HG03135 (cell line): ENCODE measurements around the gene RNU1-4.
"Not testable (repeated sequence)": the region's sequence is repeated elsewhere in the genome, so short reads cannot be mapped to it uniquely, and the experiment has no call there.

Experiments
- ATAC-seq: cut with Tn5 transposase; IDR thresholded peaks from one replicate; pipeline ENCODE4 v1.9.1; 2021; ENCODE audit warnings: mild to moderate bottlenecking, moderate library complexity; ENCODE audit not compliant: unreplicated experiment

RNU1-4 gene

DNA sequence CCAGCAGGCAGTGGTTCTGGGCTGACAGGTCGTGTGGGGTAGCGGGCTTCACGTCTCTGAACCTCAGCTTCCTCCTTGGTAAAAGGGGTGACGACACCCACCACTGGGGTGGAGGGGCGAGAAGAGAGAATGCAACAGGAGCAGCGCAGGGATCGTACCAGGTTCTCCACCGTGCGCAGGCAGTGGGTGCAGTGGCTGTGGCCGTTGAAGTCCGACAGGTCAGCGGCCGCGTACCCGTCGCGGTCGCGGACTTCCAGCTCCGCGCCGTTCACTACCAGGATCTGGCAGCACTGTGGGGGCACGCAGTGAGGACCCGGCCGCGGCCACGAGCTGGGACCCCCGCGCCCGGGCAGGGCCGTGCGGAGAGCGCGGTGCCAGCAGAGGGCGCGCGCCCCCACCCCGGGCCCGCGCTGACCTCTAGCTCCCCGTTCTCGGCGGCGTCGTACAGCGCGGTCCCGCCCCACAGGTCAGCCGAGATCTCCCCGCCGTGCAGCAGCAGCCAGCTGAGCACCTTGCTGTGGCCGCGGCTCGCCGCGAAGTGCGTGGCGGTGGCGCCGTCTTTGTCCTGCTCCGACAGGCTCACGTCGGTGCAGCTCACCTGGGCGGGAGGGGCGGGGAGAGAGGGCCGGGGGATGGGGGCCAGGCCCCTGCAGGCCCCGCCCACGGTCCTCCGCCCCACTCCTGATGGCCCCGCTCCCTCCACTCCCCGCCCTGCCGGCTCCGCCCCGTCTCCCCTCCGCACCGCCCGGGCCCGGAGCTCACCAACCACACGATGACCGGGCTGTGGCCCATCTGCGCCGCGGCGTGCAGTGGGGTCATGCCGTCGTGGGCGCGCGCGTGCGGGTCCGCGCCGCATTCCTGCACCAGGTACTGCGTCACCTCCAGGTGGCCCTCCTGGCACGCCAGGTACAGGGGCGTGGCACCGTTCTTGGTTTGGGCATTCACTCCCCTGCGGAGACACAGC lies 32.9 kb upstream of the RNU1-4 start:
- not testable (repeated sequence) for ATAC-seq

DNA sequence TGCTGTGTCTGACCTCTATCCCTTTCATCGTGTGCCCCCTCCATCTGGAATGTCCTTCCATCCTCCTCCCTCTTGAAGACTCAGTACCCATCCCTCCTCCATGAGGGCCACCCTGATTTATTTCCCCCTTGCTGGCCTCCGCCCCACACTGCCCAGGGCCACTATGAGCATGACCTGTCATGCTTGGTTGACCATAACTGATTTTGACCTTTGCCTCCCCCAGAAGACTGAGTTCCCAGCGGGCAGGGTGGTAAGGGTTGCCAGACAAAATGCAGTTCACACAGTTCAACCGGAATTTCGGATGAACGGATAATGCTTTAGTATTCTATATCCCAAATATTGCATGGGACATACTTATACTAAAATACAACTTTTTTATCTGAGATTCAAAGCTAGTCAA lies 31.6 kb upstream of the RNU1-4 start:
- ATAC-seq, result not testable (repeated sequence)

- ATAC-seq, result not testable (repeated sequence)
These were observed 30.6 kb upstream of the RNU1-4 start for GRCh38 chr1:16709659-16710087.

GRCh38 chr1:16710618-16711017 lies 29.7 kb upstream of the RNU1-4 start:
- ATAC-seq, result not testable (repeated sequence)

GRCh38 chr1:16712131-16712530 lies 28.2 kb upstream of the RNU1-4 start:
- ATAC-seq, result not testable (repeated sequence)

DNA sequence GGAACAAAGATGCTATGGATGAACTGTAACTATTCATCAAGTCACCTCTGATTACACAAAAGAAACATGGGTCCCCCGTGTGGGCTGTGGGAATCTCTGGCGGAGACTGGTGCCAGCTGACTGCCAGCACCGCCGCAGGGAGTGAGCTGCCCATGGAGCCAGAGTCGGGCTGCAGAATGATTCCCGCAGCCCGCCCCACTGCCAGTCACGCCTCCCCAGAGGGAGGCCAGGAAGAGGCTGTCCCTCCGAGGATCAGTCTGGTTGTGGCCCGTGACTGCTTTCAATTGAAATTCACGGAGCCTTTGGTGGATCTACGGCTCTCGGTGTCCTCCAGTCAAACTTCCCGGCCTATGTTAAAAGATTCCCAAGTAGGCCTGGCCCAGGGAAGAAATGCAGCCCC lies 27.7 kb upstream of the RNU1-4 start:
- ATAC-seq, result not testable (repeated sequence)

GRCh38 chr1:16712984-16713383 lies 27.3 kb upstream of the RNU1-4 start:
- ATAC-seq, result not testable (repeated sequence)

- ATAC-seq, result not testable (repeated sequence)
These were observed 26.8 kb upstream of the RNU1-4 start for GRCh38 chr1:16713480-16713879.

DNA sequence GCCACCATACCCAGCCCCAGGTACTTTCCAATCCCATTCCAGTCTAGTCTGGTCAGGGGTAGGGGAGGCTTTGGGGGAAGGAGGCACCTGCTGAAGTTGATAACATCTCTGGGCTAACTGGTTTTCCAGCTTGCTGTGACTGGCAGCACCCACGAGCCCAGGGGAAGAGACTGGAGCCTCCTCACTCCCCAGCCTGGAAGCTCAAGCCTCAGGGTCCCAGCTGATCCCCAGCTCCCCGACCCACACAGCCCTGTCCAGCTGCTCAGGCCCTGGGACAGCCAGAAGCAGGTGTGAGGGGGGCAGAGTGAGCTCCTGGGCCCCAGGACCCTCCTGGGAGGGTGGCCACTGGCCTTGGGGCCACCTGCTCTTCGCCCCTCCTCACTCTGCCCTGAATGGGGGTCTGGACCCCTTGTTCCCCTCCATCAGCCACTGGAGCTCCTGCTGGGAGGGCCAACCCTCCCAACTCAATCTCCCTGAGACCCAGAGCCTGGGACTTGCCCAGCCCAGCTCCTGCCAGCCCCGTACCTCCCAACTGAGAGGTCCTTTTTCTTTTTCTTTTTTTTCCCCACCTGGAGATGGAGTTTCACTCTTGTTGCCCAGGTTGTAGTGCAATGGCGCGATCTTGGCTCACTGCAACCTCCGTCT lies 23.5 kb upstream of the RNU1-4 start:
- no peak for ATAC-seq

- no peak for ATAC-seq
These were observed 22.8 kb upstream of the RNU1-4 start for GRCh38 chr1:16717336-16718098.

DNA sequence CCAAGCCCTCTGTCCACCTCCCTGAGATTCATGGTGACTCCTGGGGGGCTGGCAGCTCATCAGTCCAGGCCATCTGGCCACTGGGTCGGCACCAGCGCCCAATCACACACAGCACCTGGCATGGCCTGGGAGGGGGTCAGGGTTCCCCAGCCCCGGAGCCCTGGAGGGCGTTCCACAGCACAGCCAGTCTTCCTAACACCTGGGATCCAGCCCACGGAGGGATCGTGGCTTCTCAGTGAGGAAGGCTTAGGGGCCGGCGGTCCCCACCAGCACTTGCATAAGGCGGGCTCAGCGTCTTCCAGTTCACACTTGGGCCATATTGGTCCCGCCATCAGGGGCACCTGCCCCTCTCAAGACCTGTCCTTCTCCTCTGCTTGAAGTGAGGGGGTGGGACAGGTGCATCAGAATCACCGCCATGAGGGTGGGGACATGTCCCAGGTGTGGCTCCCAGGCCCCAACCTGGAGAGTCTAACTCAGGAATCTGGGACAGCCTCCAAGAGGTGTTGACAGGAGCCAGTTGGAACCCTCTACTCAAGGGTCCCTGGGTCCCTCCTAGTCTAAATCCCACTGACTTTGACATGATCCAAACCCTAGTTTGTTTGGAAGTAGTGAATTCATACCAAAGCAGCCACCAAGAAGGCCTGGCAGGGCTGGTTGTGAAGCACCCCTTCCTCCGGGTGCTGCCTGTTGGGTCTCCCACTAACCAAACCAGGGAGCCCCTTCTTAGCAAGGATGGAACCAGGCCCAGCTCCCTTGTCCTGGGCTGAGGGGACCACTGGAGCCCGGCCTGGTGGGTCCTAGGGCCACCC lies 22.0 kb upstream of the RNU1-4 start:
- not testable (repeated sequence) for ATAC-seq

DNA sequence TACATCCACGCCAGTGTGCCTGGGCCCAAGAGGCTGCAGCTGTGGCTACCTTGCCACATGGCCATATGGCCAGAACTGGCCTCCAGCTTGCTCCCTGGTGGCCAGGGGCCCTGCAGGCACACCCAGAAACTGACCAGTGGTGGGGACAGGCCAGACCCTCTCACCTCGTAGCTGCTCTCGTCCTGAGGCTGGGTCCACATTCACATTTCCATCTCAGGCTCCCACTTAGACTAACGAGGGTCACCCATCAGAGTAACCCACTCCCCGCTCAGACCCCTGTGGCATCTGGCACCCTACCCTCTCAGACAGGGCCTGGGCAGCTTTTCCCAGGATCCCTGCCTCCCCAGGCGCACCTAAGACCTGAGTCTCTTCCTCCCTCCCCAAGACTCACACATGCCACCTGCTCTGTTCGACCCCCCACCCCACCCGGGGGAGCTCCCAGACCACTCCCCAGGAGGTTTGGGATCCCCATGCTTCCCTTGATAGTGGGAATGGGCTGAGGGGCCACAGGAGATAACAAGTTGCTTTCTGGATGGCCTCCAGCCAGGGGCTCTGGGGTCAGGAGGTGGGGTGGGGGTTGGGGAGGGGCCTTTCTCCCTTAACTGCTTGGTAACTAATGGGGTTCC lies 21.3 kb upstream of the RNU1-4 start:
- ATAC-seq, result no peak

DNA sequence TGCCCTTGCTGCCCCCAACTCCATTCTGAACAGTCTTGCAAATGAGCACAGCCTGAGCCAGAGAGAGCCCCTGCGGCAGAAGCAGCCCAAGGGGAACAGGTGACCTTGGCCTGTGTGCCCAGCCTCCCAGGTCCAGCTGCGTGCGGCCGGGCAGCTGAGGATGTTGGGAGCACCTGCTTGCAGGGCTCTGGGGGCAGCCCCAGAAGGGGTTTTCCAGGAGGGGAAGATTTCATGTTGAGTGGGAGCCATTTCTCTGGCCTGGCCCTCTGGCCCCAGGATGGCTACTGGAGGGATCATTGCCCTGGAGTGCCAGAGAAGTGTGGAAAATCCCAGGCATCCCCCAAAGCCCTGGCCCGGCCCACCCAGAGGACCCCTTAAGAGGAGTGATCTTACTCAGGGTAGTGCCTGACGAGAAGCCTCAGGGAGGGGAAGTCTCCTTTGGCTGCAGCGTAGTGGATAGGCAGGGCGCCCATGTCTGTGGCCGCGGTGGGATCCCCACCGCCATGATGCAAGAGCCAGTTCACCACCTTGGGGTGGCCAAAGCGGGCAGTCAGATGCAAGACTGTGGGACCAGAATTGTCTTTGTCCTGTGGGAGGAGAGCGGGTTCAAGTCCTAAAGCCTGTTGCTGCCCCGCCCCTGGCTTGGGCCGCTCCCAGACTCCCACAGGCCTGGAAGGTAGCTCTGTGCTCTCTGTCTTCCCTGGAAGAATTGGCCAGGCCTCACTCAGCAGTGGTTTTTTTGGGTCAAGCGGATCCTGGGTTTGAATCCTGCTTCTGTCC lies 20.6 kb upstream of the RNU1-4 start:
- ATAC-seq, result no peak

GRCh38 chr1:16720351-16721223 lies 19.7 kb upstream of the RNU1-4 start:
- no peak for ATAC-seq

- ATAC-seq, result no peak
These were observed 18.3 kb upstream of the RNU1-4 start for GRCh38 chr1:16721871-16722641.

DNA sequence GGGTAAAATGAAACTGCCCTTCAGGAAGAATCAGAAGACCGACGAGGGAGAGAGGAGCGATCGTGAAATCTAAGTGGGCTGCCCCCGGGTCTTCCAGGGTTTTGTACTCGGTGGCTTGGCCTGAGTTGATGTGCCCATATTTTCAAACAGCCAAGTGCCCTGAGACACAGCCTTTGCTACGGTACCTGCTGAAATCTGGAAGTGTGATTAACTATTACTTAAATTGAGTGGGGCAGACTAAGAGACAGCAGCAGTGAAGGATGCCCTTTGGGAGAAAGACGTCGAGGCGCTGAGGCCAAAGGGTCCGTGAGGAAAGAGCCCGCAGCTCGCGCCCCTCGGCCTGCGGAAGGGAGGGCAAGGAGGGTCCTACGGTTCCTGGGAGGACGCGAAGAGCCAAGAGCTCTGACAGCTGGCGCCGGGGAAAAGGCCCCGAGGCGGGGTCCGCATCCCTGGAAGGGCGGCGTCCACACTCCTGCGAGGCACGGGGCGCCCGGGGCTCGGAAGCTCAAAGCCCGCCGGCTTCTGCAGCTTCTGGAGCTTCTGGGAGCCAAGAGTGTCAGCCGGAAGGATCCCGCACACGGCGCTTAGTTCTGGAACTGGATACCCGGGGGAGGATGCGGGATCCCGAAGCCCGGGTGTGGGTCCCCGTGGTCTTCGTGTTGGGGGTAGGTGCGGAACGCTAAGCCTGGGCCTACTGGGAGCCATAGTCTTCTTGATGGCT lies 15.4 kb upstream of the RNU1-4 start:
- no peak for ATAC-seq
